ENCODE measurements around the gene TENM3.

GRCh38 chr4:182250446-182250845 lies 7.2 kb downstream of the TENM3 start:
- TF ChIP-seq, protein P1, sequence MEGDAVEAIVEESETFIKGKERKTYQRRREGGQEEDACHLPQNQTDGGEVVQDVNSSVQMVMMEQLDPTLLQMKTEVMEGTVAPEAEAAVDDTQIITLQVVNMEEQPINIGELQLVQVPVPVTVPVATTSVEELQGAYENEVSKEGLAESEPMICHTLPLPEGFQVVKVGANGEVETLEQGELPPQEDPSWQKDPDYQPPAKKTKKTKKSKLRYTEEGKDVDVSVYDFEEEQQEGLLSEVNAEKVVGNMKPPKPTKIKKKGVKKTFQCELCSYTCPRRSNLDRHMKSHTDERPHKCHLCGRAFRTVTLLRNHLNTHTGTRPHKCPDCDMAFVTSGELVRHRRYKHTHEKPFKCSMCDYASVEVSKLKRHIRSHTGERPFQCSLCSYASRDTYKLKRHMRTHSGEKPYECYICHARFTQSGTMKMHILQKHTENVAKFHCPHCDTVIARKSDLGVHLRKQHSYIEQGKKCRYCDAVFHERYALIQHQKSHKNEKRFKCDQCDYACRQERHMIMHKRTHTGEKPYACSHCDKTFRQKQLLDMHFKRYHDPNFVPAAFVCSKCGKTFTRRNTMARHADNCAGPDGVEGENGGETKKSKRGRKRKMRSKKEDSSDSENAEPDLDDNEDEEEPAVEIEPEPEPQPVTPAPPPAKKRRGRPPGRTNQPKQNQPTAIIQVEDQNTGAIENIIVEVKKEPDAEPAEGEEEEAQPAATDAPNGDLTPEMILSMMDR (IDR thresholded peaks at IDR 0.05; ENCODE audit: low read depth, low read length), result no peak
- TF ChIP-seq, protein P2, sequence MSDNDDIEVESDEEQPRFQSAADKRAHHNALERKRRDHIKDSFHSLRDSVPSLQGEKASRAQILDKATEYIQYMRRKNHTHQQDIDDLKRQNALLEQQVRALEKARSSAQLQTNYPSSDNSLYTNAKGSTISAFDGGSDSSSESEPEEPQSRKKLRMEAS (IDR thresholded peaks at IDR 0.05; ENCODE audit: low read depth, low read length), result no peak
- TF ChIP-seq POLR2A (IDR thresholded peaks at IDR 0.05; ENCODE audit: extremely low read depth, insufficient read length), result no peak
